Amniotic epithelial cell (primary cell): ENCODE data around the gene ARPC2.
"Not testable (repeated sequence)": the region's sequence is repeated elsewhere in the genome, so short reads cannot be mapped to it uniquely, and the experiment has no call there.

ENCODE experiments used
- DNase-seq: peaks from one replicate; pipeline ENCODE4 v3.0.0-alpha.2; 2010; ENCODE audit warnings: low read depth

The ARPC2 gene

GRCh38 chr2:218271487-218271797, 54.5 kb downstream of the ARPC2 start:
- DNase-seq, result no peak

- no peak for DNase-seq
Measured at GRCh38 chr2:218271865-218272530, 55.0 kb downstream of the ARPC2 start.

- DNase-seq, result peak; percentile 84
Measured at GRCh38 chr2:218272531-218273212, 55.7 kb downstream of the ARPC2 start.

GRCh38 chr2:218273214-218273907, 56.4 kb downstream of the ARPC2 start:
- DNase-seq, result not testable (repeated sequence)

GRCh38 chr2:218273908-218274249, 56.9 kb downstream of the ARPC2 start:
- DNase-seq, result no peak

- DNase-seq, result no peak
Measured at GRCh38 chr2:218274586-218274985, 57.6 kb downstream of the ARPC2 start.

GRCh38 chr2:218275371-218276072, 58.5 kb downstream of the ARPC2 start:
- no peak for DNase-seq

GRCh38 chr2:218276986-218277755, 60.2 kb downstream of the ARPC2 start:
- DNase-seq, result no peak

- no peak for DNase-seq
Measured at GRCh38 chr2:218277921-218278320, 60.9 kb downstream of the ARPC2 start.

- DNase-seq, result no peak
Measured at GRCh38 chr2:218278531-218279360, 61.8 kb downstream of the ARPC2 start.

- no peak for DNase-seq
Measured at GRCh38 chr2:218280260-218280870, 63.4 kb downstream of the ARPC2 start.

GRCh38 chr2:218281449-218281848, 64.5 kb downstream of the ARPC2 start:
- DNase-seq, result peak; percentile 57

- no peak for DNase-seq
Measured at GRCh38 chr2:218282173-218282991, 65.4 kb downstream of the ARPC2 start.

- DNase-seq, result peak; percentile 82
Measured at GRCh38 chr2:218284106-218284811, 67.3 kb downstream of the ARPC2 start.

- peak; percentile 59 for DNase-seq
Measured at GRCh38 chr2:218285604-218286003, 68.6 kb downstream of the ARPC2 start.

GRCh38 chr2:218286570-218287459, 69.8 kb downstream of the ARPC2 start:
- DNase-seq, result peak; percentile 99

- peak; percentile 85 for DNase-seq
Measured at GRCh38 chr2:218289639-218290315, 72.8 kb downstream of the ARPC2 start.
